HUES64 (cell line): ENCODE measurements around the gene ARCN1.

Experiments
- H3K27ac ChIP-seq: 2 replicates; pipeline ENCODE4 v1.7.0; 2013; ENCODE audit warnings: low read depth, low read length, inconsistent platforms
- H3K27me3 ChIP-seq: 2 replicates; pipeline ENCODE4 v1.6.1; 2013; ENCODE audit warnings: mild to moderate bottlenecking, low read length; ENCODE audit not compliant: insufficient read depth
- H3K36me3 ChIP-seq: 2 replicates; pipeline ENCODE4 v1.6.1; 2013; ENCODE audit warnings: mild to moderate bottlenecking, low read length; ENCODE audit not compliant: insufficient read depth
- H3K4me1 ChIP-seq: 2 replicates; pipeline ENCODE4 v1.6.1; 2013; ENCODE audit warnings: mild to moderate bottlenecking, low read length, moderate library complexity; ENCODE audit not compliant: insufficient read depth
- H3K4me3 ChIP-seq: 2 replicates; pipeline ENCODE4 v1.5.1; 2013; ENCODE audit warnings: mild to moderate bottlenecking, low read length, moderate library complexity
- H3K9ac ChIP-seq: 2 replicates; pipeline ENCODE4 v1.6.1; 2013; ENCODE audit warnings: mild to moderate bottlenecking, low read depth, low read length
- H3K9me3 ChIP-seq: 2 replicates; pipeline ENCODE4 v1.6.1; 2013; ENCODE audit warnings: low read depth, low read length; ENCODE audit not compliant: insufficient read depth
- WGBS: fragments of 150-250, 120-280 bp; methylation state at CpG from one replicate; pipeline ENCODE4 v1.1.7; 2013; ENCODE audit warnings: missing lambda C conversion rate; 5-methylcytosine and 5-hydroxymethylcytosine counted together

The ARCN1 gene

DNA sequence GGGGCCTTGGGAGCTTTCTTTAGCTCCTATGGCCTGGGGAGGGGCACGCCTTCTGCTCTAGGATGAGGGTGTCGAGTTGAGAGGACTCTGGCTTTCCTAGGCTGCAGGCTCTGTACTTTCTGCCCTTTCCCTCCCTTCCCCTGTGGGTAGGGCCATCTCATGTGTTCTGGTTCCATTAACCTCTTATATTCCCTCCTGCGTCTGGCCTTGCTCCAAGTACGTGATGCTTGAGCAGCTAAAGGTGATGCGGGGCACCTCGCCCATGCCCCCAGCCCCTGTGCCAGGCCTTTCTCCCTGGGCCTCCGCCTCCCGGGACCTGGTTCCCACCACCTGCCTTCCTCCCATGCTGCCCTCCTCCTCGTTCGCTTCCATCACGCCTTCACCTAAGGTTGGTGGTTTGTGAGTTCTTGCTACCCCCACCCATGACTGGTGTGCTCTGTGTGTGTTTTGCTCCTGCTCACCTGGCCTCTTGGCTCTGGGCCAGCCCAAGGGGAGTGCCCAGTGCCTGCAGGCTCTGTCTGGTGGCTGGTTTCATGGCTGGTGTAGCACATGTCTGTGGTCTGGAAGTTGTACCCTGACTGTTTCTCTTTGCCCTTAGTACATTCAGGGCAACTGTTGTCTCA, 69.3 kb downstream of the ARCN1 start:
- 95% methylated on average over 10 of the region's 11 CpGs for WGBS

DNA sequence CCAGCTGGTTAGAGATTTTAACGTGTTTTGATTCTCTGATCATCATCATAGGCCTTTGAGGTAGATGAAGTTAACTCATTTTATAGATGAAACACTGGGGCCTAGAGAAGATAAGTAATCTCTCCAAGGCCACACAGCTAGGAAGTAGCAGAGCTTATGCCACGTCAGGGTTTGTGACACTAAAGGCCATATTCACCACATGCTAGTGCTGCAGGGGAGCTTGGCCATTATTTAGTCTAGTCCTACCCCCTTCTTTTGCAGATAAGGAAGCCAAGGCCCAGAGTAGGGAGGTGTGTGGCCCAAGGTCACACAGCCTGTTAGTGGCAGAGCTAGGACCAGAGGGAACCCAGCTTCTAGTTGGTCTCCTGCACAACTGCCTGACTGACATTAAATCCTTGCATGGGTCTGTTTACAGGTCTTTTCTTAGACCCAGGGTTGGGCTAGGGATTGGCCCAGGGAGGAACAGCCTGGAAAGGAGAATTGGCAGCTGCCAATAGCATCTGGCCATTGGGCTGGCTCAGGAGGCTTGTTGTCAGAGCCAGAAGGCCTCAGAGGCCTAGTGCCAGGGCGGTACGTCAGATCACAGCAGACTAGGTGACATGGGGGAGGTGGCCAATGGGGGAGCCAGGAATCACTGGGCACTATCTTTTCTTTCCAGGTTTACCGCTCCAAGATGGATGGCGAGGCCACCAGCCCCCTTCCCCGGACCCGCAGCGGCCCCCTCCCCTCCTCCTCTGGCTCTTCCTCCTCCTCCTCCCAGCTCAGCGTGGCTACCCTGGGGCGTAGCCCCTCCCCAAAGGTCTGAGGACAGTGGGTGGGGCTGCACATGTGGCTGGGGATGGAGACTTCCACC, 71.2 kb downstream of the ARCN1 start:
- Histone ChIP-seq H3K27ac (no peak overlapping the region), H3K27me3 (no peaks in the 10 kb centered on the region), H3K4me1 (no peaks in the 10 kb centered on the region), H3K9ac (no peak overlapping the region), H3K9me3 (no peaks in the 10 kb centered on the region), H3K4me3 (no peak overlapping the region), H3K36me3 (peaks cover 86% of the 10 kb centered on the region)
- WGBS: 88% methylated on average over 11 of the region's 11 CpGs

More for the DNA sequence above, 69.3 kb downstream of the ARCN1 start:
- H3K9ac ChIP-seq: no peak overlapping the region
- no peak overlapping the region for H3K27ac ChIP-seq
- H3K9me3 ChIP-seq: no peaks in the 10 kb centered on the region
- H3K36me3 ChIP-seq: peaks cover 84% of the 10 kb centered on the region
- no peaks in the 10 kb centered on the region for H3K27me3 ChIP-seq
- no peak overlapping the region for H3K4me3 ChIP-seq
- no peaks in the 10 kb centered on the region for H3K4me1 ChIP-seq

DNA sequence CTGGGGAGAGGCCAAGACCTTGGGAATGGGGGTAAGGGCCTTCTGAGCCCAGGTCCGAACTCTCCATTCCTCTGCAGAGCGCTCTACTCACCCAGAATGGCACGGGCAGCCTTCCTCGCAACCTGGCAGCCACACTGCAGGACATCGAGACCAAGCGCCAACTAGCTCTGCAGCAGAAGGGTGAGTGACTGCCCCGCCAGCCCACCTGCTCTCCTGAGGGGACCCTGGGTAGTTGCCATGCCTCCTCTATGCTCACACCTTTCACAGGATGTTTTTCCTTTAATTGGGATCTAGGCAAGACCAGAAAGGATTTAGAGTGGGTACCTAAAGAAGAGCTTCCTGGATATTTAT, 71.8 kb downstream of the ARCN1 start:
- WGBS: 97% methylated on average over 7 of the region's 7 CpGs
- Histone ChIP-seq H3K36me3 (peaks cover 89% of the 10 kb centered on the region), H3K9me3 (no peaks in the 10 kb centered on the region), H3K4me3 (no peak overlapping the region), H3K9ac (no peak overlapping the region), H3K4me1 (no peaks in the 10 kb centered on the region), H3K27me3 (no peaks in the 10 kb centered on the region), H3K27ac (no peak overlapping the region)

DNA sequence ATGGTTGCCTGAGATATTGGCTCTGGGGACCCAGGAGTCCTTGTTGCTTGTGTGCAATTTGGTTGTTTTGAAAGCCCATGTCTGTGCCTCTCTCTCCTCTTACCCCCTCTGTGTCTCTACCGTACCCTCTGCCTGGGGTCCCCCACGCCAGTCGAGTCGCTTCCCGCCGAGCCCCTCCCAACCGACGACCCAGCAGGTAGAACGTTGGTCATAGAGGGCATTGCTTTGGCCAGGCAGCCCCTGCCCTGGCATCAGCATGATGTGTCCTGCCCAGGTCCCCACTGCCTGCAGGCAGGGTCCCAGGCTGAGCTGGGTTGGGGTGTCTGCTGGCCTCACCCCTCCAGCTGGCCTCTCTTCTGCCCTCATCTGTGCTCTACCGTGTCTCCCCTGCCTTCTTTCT, 72.3 kb downstream of the ARCN1 start:
- Histone ChIP-seq H3K36me3 (peaks cover 92% of the 10 kb centered on the region), H3K9ac (no peak overlapping the region)
- 95% methylated on average over 10 of the region's 10 CpGs for WGBS

DNA sequence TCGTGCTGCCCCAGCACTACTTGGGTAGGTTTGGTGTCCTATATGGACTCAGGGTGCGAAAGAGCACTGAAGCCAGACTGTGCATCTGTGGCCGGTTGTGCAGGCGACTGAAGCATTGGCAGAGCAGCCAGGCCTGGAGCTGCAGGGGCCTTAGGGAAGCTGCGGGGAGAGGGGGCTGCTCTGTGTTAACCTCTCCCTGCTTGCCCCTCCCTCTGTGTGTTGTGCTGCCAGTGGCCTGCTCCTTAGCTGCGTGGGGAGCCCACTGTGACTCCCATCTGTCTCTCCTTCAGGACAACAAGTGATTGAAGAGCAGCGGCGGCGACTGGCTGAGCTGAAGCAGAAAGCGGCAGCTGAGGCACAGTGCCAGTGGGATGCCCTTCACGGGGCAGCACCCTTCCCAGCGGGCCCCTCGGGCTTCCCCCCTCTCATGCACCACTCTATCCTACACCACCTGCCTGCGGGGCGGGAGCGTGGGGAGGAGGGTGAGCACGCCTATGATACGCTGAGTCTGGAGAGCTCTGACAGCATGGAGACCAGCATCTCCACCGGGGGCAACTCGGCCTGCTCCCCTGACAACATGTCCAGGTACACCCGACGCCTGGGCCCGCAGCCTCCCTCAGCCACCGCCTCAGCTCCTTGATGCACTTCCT, 73.0 kb downstream of the ARCN1 start:
- Histone ChIP-seq H3K36me3 (peaks cover 92% of the 10 kb centered on the region), H3K4me1 (no peaks in the 10 kb centered on the region), H3K27me3 (no peaks in the 10 kb centered on the region), H3K4me3 (no peak overlapping the region), H3K9me3 (no peaks in the 10 kb centered on the region), H3K27ac (no peak overlapping the region), H3K9ac (no peak overlapping the region)
- WGBS: 94% methylated on average over 24 of the region's 24 CpGs

More for the DNA sequence above, 72.3 kb downstream of the ARCN1 start:
- Histone ChIP-seq H3K9me3 (no peaks in the 10 kb centered on the region), H3K4me3 (no peak overlapping the region), H3K4me1 (no peaks in the 10 kb centered on the region), H3K27ac (no peak overlapping the region), H3K27me3 (no peaks in the 10 kb centered on the region)

DNA sequence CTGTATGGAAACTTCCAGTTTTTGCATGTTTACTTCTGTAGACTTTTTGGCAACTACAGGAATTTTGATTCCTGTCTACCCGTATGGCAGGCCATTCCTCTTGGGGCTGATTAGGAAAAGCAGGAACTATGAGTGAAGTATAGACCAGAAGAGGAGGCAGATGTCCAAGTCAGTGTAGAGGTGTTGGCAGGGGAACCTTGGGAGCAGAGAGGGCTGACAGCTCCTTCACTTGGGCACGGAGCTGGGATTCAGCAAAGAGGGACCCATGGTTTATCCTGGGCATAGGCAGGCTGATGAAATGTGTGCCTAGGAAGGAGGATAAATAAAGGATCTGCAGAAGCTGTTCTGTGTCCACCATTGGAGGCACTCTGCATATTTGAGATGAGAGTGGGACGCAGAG, 74.2 kb downstream of the ARCN1 start:
- Histone ChIP-seq H3K27me3 (no peaks in the 10 kb centered on the region), H3K4me3 (no peak overlapping the region), H3K9me3 (no peaks in the 10 kb centered on the region), H3K36me3 (peaks cover 92% of the 10 kb centered on the region), H3K9ac (no peak overlapping the region), H3K27ac (no peak overlapping the region), H3K4me1 (no peaks in the 10 kb centered on the region)
- WGBS: 91% methylated on average over 3 of the region's 3 CpGs

DNA sequence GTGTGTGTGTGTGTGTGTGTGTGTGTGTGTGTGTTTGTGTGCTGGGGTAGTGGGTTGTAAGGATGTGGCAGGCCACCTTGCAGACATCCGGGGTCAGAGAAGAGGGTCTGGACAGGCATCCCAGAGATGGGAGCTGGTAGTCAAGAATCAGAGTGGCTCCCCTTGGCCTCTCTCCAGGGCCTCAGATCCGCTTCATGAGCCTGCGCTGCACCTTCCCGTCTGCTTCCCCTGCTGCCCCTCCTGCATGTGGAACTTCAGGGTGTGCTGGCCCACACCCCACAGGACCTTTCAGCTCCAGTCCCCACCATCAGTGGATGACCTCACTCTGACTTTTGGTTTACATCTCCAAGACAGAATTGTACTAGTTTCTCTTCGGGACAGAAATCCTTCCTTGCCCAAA, 76.1 kb downstream of the ARCN1 start:
- 95% methylated on average over 5 of the region's 5 CpGs for WGBS
- peaks cover 92% of the 10 kb centered on the region for H3K36me3 ChIP-seq

DNA sequence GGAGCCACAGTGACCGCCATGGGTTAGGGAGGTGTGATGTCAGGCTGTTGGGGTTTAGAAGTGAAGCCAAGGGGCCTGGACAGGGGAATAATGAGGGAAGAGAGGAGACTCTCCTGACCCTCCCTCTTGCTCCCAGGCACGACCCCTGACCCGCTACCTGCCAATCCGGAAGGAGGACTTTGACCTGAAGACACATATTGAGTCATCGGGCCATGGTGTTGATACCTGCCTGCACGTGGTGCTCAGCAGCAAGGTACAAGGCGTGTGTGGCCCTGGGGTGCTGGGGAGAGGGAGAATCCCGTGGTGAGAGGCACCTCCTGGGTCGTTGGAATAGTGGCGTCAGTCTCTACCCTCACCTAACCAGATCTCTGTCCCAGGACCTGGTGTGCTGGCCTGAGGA, 77.7 kb downstream of the ARCN1 start:
- Histone ChIP-seq H3K9me3 (no peaks in the 10 kb centered on the region), H3K36me3 (peaks cover 90% of the 10 kb centered on the region)

More for the DNA sequence above, 76.1 kb downstream of the ARCN1 start:
- Histone ChIP-seq H3K4me3 (no peak overlapping the region), H3K27ac (no peak overlapping the region), H3K4me1 (no peaks in the 10 kb centered on the region), H3K9ac (no peak overlapping the region), H3K27me3 (no peaks in the 10 kb centered on the region), H3K9me3 (no peaks in the 10 kb centered on the region)

DNA sequence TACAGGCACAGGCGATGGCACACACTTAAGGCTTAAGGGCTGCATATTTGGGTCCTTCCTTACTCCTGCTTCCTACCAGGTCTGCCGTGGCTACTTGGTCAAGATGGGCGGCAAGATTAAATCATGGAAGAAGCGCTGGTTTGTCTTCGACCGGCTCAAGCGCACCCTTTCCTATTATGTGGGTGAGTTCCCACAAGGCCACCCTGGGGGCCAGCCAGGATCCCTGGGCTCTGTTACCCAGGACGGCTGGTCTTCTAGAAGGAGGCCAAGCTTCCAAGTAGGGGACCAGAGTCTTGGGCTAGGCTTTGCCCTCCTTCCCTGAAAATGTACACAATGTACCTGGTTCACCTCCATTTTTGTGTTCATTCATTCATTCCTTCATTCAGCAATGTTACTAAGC, 78.2 kb downstream of the ARCN1 start:
- Histone ChIP-seq H3K27ac (no peak overlapping the region), H3K36me3 (peaks cover 90% of the 10 kb centered on the region)
- 97% methylated on average over 8 of the region's 8 CpGs for WGBS

More for the DNA sequence above, 77.7 kb downstream of the ARCN1 start:
- no peaks in the 10 kb centered on the region for H3K4me1 ChIP-seq
- WGBS: 95% methylated on average over 10 of the region's 10 CpGs
- H3K27me3 ChIP-seq: no peaks in the 10 kb centered on the region
- no peak overlapping the region for H3K4me3 ChIP-seq
- H3K27ac ChIP-seq: no peak overlapping the region
- no peak overlapping the region for H3K9ac ChIP-seq

DNA sequence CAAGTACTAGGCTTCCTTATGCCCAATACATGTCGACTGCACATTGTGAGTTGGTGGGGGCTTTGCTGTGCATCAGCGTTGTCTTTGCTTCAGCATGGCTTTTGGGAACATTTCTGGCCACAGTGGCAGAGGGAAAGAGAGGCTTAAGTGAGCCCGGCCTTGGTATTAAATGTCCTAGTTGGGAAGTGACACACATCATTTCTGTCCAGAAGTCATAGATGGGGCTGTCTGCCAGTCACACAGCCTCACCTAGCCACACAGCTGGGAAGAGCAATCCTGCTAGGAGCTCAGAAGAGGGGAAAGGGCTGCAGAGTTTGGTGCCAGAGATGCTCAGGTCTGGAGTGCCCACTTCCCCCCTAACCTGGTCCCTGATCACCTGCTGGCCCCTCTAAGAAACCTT, 79.6 kb downstream of the ARCN1 start:
- Histone ChIP-seq H3K9me3 (no peaks in the 10 kb centered on the region), H3K4me3 (no peak overlapping the region), H3K27me3 (no peaks in the 10 kb centered on the region), H3K4me1 (no peaks in the 10 kb centered on the region), H3K27ac (no peak overlapping the region), H3K9ac (no peak overlapping the region), H3K36me3 (peaks cover 91% of the 10 kb centered on the region)
- 96% methylated on average over 3 of the region's 3 CpGs for WGBS

More for the DNA sequence above, 78.2 kb downstream of the ARCN1 start:
- no peak overlapping the region for H3K9ac ChIP-seq
- H3K27me3 ChIP-seq: no peaks in the 10 kb centered on the region
- no peaks in the 10 kb centered on the region for H3K4me1 ChIP-seq
- H3K4me3 ChIP-seq: no peak overlapping the region
- no peaks in the 10 kb centered on the region for H3K9me3 ChIP-seq
